SHP77 (cell line): ENCODE data around the gene DIP2C.

ENCODE experiments used
- DNase-seq, 2 experiments: peaks; one replicate each; lab custom pipeline; 2025; lab: John Stamatoyannopoulos, UW

The DIP2C gene

GRCh38 chr10:677750-678661 is 11.5 kb downstream of the DIP2C start:
- no peak for DNase-seq

GRCh38 chr10:677038-677437 is 12.4 kb downstream of the DIP2C start:
- DNase-seq, result no peak

- no peak for DNase-seq
Observed at GRCh38 chr10:676178-676577, 13.3 kb downstream of the DIP2C start.

DNA sequence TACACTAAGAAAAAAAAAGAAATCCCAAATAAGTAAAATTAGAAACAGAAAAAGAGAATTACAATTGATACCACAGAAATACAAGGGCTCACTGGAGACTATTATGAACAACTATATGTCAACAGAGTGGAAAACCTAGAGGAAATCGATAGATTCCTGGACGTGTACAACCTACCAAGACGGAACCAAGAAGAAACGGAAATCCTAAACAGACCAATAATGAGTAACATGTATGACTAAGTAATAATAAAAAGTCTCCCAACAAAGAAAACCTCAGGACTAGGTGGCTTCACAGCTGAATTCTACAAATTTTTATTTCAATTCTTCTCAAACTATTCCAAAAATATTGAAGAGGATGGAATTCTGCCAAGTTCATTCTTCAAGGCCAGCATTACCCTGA is 13.9 kb downstream of the DIP2C start:
- DNase-seq, result no peak

- no peak for DNase-seq
Observed at GRCh38 chr10:673492-673891, 16.0 kb downstream of the DIP2C start.

DNA sequence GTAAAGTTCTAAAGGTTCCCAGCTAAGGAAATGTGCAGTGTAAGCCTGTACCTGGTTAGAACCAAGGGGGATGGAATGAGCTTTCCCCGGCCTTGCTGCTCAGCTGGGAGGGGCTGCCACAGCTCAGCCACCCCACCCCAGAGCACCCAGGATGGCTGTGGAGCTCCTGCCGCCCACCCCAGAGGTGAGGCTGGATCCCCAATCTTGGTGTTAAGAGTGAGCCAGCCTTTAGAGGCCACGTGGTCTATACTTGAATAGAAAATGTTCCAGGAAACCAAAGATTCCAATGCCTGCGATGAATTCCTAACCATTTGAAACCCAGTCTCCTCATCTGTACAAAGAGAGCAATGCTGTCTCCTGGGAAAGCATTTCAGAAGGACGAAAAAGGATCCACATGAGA is 16.5 kb downstream of the DIP2C start:
- DNase-seq, result no peak

- DNase-seq, result no peak
Observed at GRCh38 chr10:672203-672602, 17.3 kb downstream of the DIP2C start.

GRCh38 chr10:670990-671389 is 18.5 kb downstream of the DIP2C start:
- DNase-seq, result no peak

GRCh38 chr10:670038-670437 is 19.4 kb downstream of the DIP2C start:
- DNase-seq, result no peak

DNA sequence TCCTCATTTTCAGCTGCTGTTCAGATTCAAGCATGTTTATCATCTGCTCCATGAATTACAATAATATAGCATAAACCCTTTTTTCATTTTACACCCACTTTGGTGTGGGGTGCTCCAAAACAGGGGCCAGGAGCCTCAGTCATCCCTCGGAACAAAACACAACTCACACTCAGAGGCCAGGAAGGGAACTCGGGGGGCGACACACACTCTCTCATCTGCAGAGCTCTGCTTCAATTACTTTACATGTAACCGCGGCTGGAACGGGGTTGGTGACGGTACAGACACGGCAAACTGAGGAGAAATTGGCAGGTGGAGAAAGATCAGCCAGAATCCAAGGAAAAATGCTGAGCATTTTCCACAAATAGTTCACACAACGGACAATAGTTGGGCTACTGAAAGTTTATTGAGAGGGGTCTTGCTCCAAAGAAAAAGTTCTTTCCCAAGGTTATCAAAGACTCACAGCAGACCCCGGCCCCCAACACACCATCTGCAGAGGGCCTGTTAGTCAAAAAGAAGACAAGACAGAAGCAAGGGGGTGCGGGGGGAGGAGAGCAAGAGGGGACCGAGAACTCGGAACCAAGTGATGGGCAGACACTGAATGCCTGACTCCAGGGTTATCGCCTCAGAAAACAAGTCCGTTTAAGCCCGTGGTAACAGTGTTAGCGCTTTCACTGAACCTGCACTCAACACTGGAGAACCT is 20.5 kb downstream of the DIP2C start:
- no peak for DNase-seq

- no peak for DNase-seq
Observed at GRCh38 chr10:667602-668143, 21.8 kb downstream of the DIP2C start.

DNA sequence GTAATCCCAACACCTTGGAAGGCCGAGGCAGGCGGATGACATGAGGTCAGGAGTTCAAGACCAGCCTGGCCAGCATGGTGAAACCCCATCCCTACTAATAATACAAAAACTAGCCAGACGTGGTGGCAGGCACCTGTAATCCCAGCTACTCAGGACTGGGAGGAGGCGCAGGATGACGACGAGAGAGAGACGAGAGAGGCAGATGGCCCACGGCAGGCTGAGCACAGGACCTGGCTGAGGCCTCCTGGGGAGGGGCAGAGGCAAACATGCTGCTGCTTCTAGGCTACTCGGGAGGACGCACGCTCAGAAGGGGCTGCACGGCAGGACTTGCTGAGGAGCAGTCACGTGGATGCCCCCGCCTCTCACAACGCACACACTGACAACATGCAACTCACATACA is 22.4 kb downstream of the DIP2C start:
- DNase-seq, result peak in 1 of 2 experiments; percentile 59

GRCh38 chr10:666237-667012 is 23.0 kb downstream of the DIP2C start:
- no peak for DNase-seq

GRCh38 chr10:665579-666091 is 23.8 kb downstream of the DIP2C start:
- no peak for DNase-seq

GRCh38 chr10:664893-665292 is 24.6 kb downstream of the DIP2C start:
- no peak for DNase-seq

DNA sequence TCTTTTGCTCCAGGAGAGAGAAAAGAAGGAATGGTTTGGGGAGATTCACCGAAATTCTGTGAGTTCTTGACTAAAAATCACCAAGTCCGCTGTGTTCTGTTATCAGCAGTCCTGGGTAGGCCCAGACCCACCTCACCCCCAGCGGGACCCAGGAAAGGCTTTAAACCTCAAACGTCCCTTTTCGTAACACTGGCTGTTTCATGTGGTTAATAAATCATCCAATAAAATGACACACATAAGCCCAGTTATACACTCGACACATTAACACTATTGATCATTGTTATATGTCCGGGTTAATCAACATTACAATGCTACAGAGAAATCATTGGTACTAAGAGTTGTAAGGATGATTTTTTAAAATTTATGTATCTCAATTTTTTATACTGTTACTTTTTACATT is 25.2 kb downstream of the DIP2C start:
- DNase-seq, result no peak

DNA sequence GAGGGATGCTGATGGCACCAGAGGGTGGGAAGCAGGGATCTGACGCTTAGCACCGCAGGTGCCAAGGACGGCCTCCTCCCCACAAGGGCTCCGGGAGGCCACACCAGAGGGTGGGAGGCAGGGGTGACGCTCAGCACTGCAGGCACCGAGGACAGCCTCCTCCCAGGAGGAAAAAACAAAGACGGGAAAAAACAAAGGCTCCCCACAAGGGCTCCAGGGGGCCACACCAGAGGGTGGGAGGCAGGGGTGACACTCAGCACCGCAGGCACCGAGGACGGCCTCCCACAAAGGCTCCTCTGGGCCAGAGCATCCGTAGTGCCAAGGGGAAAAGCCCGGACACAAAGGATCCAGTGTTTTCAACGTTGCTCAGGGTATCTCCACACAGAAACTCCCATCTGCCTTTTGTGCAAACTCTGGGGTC is 25.6 kb downstream of the DIP2C start:
- no peak for DNase-seq

- DNase-seq, result no peak
Observed at GRCh38 chr10:663466-663751, 26.1 kb downstream of the DIP2C start.

- no peak for DNase-seq
Observed at GRCh38 chr10:662686-663465, 26.6 kb downstream of the DIP2C start.

DNA sequence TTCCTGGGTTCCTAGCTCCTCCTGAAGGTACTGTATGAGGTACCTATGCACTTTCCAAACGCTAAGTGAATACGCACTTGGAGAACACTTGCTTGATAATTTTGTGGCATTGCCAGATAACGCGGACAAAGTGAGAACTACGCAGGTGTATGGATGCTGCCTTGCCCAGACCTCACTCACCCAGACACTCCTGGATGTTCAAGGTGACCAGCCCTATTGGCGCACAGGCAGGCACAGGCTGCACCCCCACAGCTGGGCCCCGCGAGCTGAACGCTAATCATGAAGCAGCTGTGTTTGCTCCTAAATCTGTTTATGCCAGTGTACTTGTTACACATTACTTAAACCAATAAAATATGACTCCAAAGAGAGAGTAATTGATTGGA is 27.3 kb downstream of the DIP2C start:
- peak in 1 of 2 experiments; percentile 15 for DNase-seq

GRCh38 chr10:661597-662222 is 27.8 kb downstream of the DIP2C start:
- no peak for DNase-seq
